Measurements from ENCODE around the gene MRGPRX3. TPM values are rescaled to one million over a fixed set of nuclear protein-coding genes. Genes with fewer than 3 reads are reported as not detected.

Gene MRGPRX3
- total RNA-seq, 1 experiment from 2014 or later: not detected

DNA sequence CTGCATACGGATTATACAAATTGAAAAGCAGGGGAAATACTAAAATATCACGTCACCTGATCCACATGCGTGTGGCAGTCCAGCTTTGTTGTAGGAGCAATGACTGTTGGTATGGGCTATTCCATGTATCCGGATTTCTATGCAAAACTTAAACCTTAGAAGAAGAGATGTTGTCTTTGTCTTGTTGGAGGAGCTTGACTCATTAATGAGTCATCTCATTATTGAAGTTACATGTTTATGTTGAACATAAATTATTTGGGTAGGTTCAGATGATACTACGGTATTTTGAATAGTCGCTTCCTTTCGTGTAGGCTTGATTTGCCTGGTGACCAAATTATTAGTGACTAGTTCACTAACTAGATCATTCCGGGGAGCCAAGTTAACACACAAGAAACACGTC lies 25.7 kb upstream of the MRGPRX3 start:
- no TSS peak for BruUV-seq (replicated peaks)
- intact Hi-C loops (cut with micrococcal nuclease; ENCODE audit: unreplicated experiment): no loop called here
- no peak for DNase-seq (ENCODE audit: low spot score)
- Histone ChIP-seq H3K36me3 (ENCODE audit: insufficient read depth, low read length, poor library complexity, severe bottlenecking) (peaks cover 12% of the 10 kb centered on the region), H3K9me3 (ENCODE audit: low read depth, low read length, poor library complexity, severe bottlenecking) (no peaks in the 10 kb centered on the region), H3K27ac (ENCODE audit: low read depth, low read length, poor library complexity, severe bottlenecking) (no peak overlapping the region), H3K4me3 (ENCODE audit: low read depth, low read length, poor library complexity, severe bottlenecking) (no peak overlapping the region), H3K4me1 (ENCODE audit: insufficient read depth, low read length, poor library complexity, severe bottlenecking) (no peaks in the 10 kb centered on the region), H3K27me3 (replicated peaks; ENCODE audit: insufficient read depth, low read depth, low read length, poor library complexity) (no peaks in the 10 kb centered on the region)
- ChIA-PET POLR2A (ENCODE audit: low non-redundant PET) (no interaction called here), CTCF (interaction anchor here (0.6 to 1.7 kb wide), 3 partner anchors 8 to 97 kb away, joined by 3 to 9 read pairs (median 3); no protein-coding TSS in a partner anchor)
- TF ChIP-seq CTCF (conservative IDR thresholded peaks at IDR 0.05; ENCODE audit: low read depth, low read length): no peak
- no peak for TF ChIP-seq EZH2 (IDR thresholded peaks at IDR 0.05; ENCODE audit: borderline replicate concordance, low read depth, low read length, poor library complexity, severe bottlenecking)

DNA sequence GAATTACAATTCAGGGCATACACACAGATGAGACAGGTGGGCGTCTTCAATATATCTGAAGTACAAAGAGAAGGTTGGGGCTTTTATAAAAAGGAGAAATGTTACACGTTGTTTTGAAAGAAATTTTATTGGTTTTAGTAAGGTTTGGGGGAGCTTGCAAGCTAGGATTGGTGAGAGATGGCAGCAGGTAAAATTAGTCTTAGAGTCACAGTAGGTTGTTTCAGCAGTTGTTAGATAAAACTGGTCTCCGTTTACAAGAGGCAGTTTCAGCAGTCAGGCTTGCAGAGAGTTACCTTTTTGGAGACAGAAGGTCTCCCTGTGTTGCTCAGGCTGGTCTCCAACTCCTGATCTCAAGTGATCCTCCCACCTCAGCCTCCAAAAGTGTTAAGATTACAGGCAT lies 24.1 kb upstream of the MRGPRX3 start:
- CTCF ChIA-PET: interaction anchor here (0.7 kb wide), 1 partner anchor 96 kb away, joined by 3 read pairs; no protein-coding TSS in a partner anchor
- BruUV-seq (replicated peaks): no TSS peak
- Histone ChIP-seq H3K27me3 (replicated peaks; ENCODE audit: insufficient read depth, low read depth, low read length, poor library complexity) (peaks cover 13% of the 10 kb centered on the region), H3K9me3 (ENCODE audit: low read depth, low read length, poor library complexity, severe bottlenecking) (no peaks in the 10 kb centered on the region), H3K4me1 (ENCODE audit: insufficient read depth, low read length, poor library complexity, severe bottlenecking) (no peaks in the 10 kb centered on the region), H3K4me3 (ENCODE audit: low read depth, low read length, poor library complexity, severe bottlenecking) (no peak overlapping the region), H3K27ac (ENCODE audit: low read depth, low read length, poor library complexity, severe bottlenecking) (no peak overlapping the region), H3K36me3 (ENCODE audit: insufficient read depth, low read length, poor library complexity, severe bottlenecking) (peaks cover 1% of the 10 kb centered on the region)
- POLR2A ChIA-PET (ENCODE audit: low non-redundant PET): no interaction called here
- DNase-seq (ENCODE audit: low spot score): no peak
- TF ChIP-seq CTCF (conservative IDR thresholded peaks at IDR 0.05; ENCODE audit: low read depth, low read length): no peak
- no peak for TF ChIP-seq EZH2 (IDR thresholded peaks at IDR 0.05; ENCODE audit: borderline replicate concordance, low read depth, low read length, poor library complexity, severe bottlenecking)
- intact Hi-C loops (cut with micrococcal nuclease; ENCODE audit: unreplicated experiment): no loop called here

GRCh38 chr11:18111005-18111404 lies 21.4 kb upstream of the MRGPRX3 start:
- Histone ChIP-seq H3K4me3 (ENCODE audit: low read depth, low read length, poor library complexity, severe bottlenecking) (no peak overlapping the region), H3K27me3 (replicated peaks; ENCODE audit: insufficient read depth, low read depth, low read length, poor library complexity) (peaks cover 25% of the 10 kb centered on the region), H3K27ac (ENCODE audit: low read depth, low read length, poor library complexity, severe bottlenecking) (no peak overlapping the region), H3K9me3 (ENCODE audit: low read depth, low read length, poor library complexity, severe bottlenecking) (no peaks in the 10 kb centered on the region), H3K36me3 (ENCODE audit: insufficient read depth, low read length, poor library complexity, severe bottlenecking) (no peaks in the 10 kb centered on the region), H3K4me1 (ENCODE audit: insufficient read depth, low read length, poor library complexity, severe bottlenecking) (no peaks in the 10 kb centered on the region)
- intact Hi-C loops (cut with micrococcal nuclease; ENCODE audit: unreplicated experiment): loop anchor here (10.0 kb wide), 2 partner anchors 544 to 694 kb away; no protein-coding TSS in a partner anchor
- no TSS peak for BruUV-seq (replicated peaks)
- DNase-seq (ENCODE audit: low spot score): no peak
- ChIA-PET POLR2A (ENCODE audit: low non-redundant PET) (no interaction called here), CTCF (no interaction called here)
- no peak for TF ChIP-seq CTCF (conservative IDR thresholded peaks at IDR 0.05; ENCODE audit: low read depth, low read length)
- no peak for TF ChIP-seq EZH2 (IDR thresholded peaks at IDR 0.05; ENCODE audit: borderline replicate concordance, low read depth, low read length, poor library complexity, severe bottlenecking)
